Adrenal gland (tissue), 5 donors: ENCODE measurements around the gene TBC1D2B.

Experiments used
- POLR2A ChIP-seq, 2 donors: fragments of 450-650 bp; IDR thresholded peaks; one replicate each; pipeline ENCODE4 v1.6.1; 2017; ENCODE audit warnings: antibody characterized with exemption in 2 of 2, mild to moderate bottlenecking in 2 of 2, moderate library complexity in 1 of 2
- TF ChIP-seq, protein P1 (sequence below), 6 experiments: fragments of 450-650 bp in 4 of 6; fragments of 200-600 bp in 2 of 6; sonication (generic) in 1 of 6; IDR thresholded peaks; 1 replicate in 5 of 6; 2 replicates in 1 of 6; pipeline versions ENCODE4 v1.5.1 to v1.8.0; 2016 to 2021; ENCODE audit warnings: antibody characterized with exemption in 6 of 6, mild to moderate bottlenecking in 2 of 6, moderate library complexity in 1 of 6
- donor health status: DM: no; HTN: no; CAD: no.

DNA sequence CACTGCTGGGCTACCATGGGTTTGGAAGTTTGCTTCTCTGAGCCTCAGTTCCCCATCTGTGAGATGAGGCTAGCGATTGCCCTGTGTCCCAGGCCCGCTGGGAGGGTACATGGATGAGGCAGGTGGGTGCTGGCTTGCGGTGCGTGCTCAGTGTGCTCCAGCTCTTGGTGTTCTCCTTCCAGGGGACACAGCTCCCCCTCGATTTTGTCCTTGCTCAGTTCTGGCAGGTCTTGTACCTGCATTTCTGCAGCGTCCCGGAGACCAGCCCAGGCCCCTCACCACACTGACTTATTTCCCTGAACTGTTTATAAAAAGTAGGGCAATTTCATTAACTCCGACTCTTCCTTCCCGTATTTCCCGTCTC is 95.4 kb downstream of the TBC1D2B start:
- TF ChIP-seq, protein P1, sequence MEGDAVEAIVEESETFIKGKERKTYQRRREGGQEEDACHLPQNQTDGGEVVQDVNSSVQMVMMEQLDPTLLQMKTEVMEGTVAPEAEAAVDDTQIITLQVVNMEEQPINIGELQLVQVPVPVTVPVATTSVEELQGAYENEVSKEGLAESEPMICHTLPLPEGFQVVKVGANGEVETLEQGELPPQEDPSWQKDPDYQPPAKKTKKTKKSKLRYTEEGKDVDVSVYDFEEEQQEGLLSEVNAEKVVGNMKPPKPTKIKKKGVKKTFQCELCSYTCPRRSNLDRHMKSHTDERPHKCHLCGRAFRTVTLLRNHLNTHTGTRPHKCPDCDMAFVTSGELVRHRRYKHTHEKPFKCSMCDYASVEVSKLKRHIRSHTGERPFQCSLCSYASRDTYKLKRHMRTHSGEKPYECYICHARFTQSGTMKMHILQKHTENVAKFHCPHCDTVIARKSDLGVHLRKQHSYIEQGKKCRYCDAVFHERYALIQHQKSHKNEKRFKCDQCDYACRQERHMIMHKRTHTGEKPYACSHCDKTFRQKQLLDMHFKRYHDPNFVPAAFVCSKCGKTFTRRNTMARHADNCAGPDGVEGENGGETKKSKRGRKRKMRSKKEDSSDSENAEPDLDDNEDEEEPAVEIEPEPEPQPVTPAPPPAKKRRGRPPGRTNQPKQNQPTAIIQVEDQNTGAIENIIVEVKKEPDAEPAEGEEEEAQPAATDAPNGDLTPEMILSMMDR (IDR thresholded peaks at IDR 0.05): no peak
- TF ChIP-seq POLR2A (IDR thresholded peaks at IDR 0.05): no peak
